Spleen (tissue), 11 donors: Measurements from ENCODE around the gene RPL7A. TPM values are rescaled to one million over a fixed set of nuclear protein-coding genes. Genes with fewer than 3 reads are reported as not detected.

ENCODE experiments used
- DNase-seq: peaks from one replicate; pipeline ENCODE4 v3.0.0-alpha.2; 2020
- H3K27ac ChIP-seq, 8 donors: fragments of 200-600 bp; sonication (generic) in 7 of 8; 1 replicate in 4 of 8; 2 replicates in 4 of 8; pipeline versions ENCODE4 v1.5.0 to v1.8.0; 2016 to 2021; ENCODE audit warnings: inconsistent platforms in 4 of 8, mild to moderate bottlenecking in 4 of 8, moderate library complexity in 1 of 8
- H3K27me3 ChIP-seq, 7 donors: fragments of 200-600 bp; sonication (generic) in 6 of 7; replicated peaks in 1 of 7; 1 replicate in 4 of 7; 2 replicates in 3 of 7; pipeline versions ENCODE4 v1.5.0 to v1.8.0; 2016 to 2021; ENCODE audit warnings: inconsistent platforms in 3 of 7, mild to moderate bottlenecking in 1 of 7
- H3K36me3 ChIP-seq, 6 donors: fragments of 200-600 bp; sonication (generic) in 5 of 6; 1 replicate in 4 of 6; 2 replicates in 2 of 6; pipeline versions ENCODE4 v1.5.0 to v1.8.0; 2016 to 2021; ENCODE audit warnings: inconsistent platforms in 2 of 6
- H3K4me1 ChIP-seq, 6 donors: fragments of 200-600 bp; sonication (generic) in 5 of 6; 1 replicate in 3 of 6; 2 replicates in 3 of 6; pipeline versions ENCODE4 v1.5.0 to v1.8.0; 2016 to 2021; ENCODE audit warnings: inconsistent platforms in 3 of 6
- H3K4me3 ChIP-seq, 8 donors: fragments of 200-600 bp; sonication (generic) in 7 of 8; 1 replicate in 4 of 8; 2 replicates in 4 of 8; pipeline versions ENCODE4 v1.5.0 to v1.8.0; 2016 to 2021; ENCODE audit warnings: inconsistent platforms in 4 of 8, mild to moderate bottlenecking in 4 of 8, moderate library complexity in 2 of 8
- H3K9me3 ChIP-seq, 8 donors: fragments of 200-600 bp; sonication (generic) in 7 of 8; 1 replicate in 4 of 8; 2 replicates in 4 of 8; pipeline versions ENCODE4 v1.5.0 to v1.8.0; 2016 to 2021; ENCODE audit warnings: inconsistent platforms in 4 of 8
- POLR2A ChIP-seq, 3 donors: fragments of 450-650 bp; IDR thresholded peaks; one replicate each; pipeline ENCODE4 v1.5.1; 2017; ENCODE audit warnings: antibody characterized with exemption in 3 of 3, mild to moderate bottlenecking in 1 of 3
- POLR2AphosphoS5 ChIP-seq, 3 donors: sonication (generic); formaldehyde crosslinking; IDR thresholded peaks; one replicate each; pipeline ENCODE4 v1.5.1; 2017; ENCODE audit warnings: antibody characterized with exemption in 3 of 3
- WGBS, 5 donors: extraction: QIAGEN DNeasy Blood & Tissue Kit in 3 of 5; methylation state at CpG; one replicate each; pipeline versions ENCODE4 v1.1.5 to v1.1.7; 2013 to 2018; 5-methylcytosine and 5-hydroxymethylcytosine counted together
- intact Hi-C: fragments of 100-400 bp; cut with DNase I; formaldehyde crosslinking; loops from one replicate; pipeline ENCODE4 v1.15.0; 2023; ENCODE audit warnings: low total_unique reads
- polyA plus RNA-seq, 3 donors: library from polyadenylated mRNA; stranded (reverse); fragments of 200-250 nt; gene quantifications; one replicate each; pipeline ENCODE4 v1.2.1, GENCODE V29; 2013
- total RNA-seq, 7 donors: library from RNA; depleted of rRNA in 3 of 7; stranded (reverse); fragments of >200 nt in 3 of 7; fragmentation: NEBNext Ultra II Directional in 4 of 7; extraction: Animal tissue kit (Norgen Biotek cat#: 25700) in 4 of 7; gene quantifications; one replicate each; pipeline versions ENCODE4 v1.1.0 to v1.2.1, GENCODE V29; 2016 to 2021
- TF ChIP-seq, protein P1 (sequence below), 11 experiments: fragments of 200-600 bp in 7 of 11; fragments of 450-650 bp in 4 of 11; sonication (generic) in 4 of 11; IDR thresholded peaks in 8 of 11; conservative IDR thresholded peaks in 3 of 11; 1 replicate in 7 of 11; 2 replicates in 4 of 11; pipeline versions ENCODE4 v1.4.0 to v1.8.0; 2016 to 2021; ENCODE audit warnings: antibody characterized with exemption in 11 of 11, inconsistent platforms in 4 of 11, mild to moderate bottlenecking in 1 of 11
- donor health status: healthy with polysubstance abuse.
- donor health status: DM: no; HTN: no; CAD: no; lungs with moderate emphysema.
- donor health status: DM: no; HTN: no; CAD: no.
- donor health status: Bipolar disorder and iron deficiency.
- donor health status: healthy.
- donor health status: DM: no; HTN: no; CAD: no.
- donor health status: DM: yes; HTN: yes; CAD: no.

RPL7A gene
- total and polyA plus RNA-seq, 10 donors, result 1,381 to 6,342 (median 1,755) TPM

DNA sequence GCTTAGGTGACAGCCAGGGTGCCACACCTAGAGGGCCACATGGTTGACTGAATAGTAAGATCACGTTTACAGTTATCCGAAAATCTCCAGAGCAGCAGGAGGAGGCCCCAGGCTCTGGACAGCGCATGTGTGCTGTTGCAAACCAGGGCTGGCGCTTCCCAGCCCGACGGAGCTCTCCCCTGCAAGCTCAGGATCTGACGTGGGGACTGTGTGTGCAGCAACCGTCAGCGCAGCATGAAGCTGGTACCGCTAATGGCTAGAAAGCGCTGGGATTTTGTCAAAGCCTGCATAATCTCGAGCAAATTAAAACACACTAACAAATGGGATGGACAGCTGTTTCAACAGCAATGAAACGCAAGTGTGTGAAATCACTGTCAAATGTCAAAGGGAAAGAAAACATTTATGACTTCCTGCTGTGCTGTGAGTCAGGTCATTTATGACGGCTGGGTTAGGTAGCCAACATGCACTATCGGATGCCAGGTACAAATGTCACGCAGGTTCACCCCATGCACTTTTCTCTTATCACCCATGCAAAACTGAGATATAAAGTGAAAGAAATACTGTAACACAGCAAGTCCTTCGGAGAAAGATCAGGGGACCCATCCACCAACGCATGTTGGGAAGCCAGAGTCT, 20.3 kb downstream of the RPL7A start:
- no peak for DNase-seq
- H3K9me3 ChIP-seq, result no peaks in the 10 kb centered on the region
- H3K36me3 ChIP-seq, result peaks cover 0 to 99% (median 47%) of the 10 kb centered on the region in 6 donors
- no peak overlapping the region for H3K4me3 ChIP-seq
- H3K27me3 ChIP-seq, result no peaks in the 10 kb centered on the region
- peaks cover 46 to 81% (median 64%) of the 10 kb centered on the region in 6 donors for H3K4me1 ChIP-seq
- H3K27ac ChIP-seq, result peak overlapping the region in 4 of 8 donors; percentile 41 to 85 (median 83)
- intact Hi-C loops, result no loop called here
- TF ChIP-seq POLR2A (IDR thresholded peaks at IDR 0.05), result no peak
- no peak for TF ChIP-seq POLR2AphosphoS5 (IDR thresholded peaks at IDR 0.05)
- TF ChIP-seq, protein P1, sequence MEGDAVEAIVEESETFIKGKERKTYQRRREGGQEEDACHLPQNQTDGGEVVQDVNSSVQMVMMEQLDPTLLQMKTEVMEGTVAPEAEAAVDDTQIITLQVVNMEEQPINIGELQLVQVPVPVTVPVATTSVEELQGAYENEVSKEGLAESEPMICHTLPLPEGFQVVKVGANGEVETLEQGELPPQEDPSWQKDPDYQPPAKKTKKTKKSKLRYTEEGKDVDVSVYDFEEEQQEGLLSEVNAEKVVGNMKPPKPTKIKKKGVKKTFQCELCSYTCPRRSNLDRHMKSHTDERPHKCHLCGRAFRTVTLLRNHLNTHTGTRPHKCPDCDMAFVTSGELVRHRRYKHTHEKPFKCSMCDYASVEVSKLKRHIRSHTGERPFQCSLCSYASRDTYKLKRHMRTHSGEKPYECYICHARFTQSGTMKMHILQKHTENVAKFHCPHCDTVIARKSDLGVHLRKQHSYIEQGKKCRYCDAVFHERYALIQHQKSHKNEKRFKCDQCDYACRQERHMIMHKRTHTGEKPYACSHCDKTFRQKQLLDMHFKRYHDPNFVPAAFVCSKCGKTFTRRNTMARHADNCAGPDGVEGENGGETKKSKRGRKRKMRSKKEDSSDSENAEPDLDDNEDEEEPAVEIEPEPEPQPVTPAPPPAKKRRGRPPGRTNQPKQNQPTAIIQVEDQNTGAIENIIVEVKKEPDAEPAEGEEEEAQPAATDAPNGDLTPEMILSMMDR (IDR thresholded peaks at IDR 0.05 in 8 of 11, conservative IDR thresholded peaks at IDR 0.05 in 3 of 11), result no peak
- 76 to 81% (median 78%) methylated on average over 18 of the region's 18 CpGs for WGBS, 5 donors

DNA sequence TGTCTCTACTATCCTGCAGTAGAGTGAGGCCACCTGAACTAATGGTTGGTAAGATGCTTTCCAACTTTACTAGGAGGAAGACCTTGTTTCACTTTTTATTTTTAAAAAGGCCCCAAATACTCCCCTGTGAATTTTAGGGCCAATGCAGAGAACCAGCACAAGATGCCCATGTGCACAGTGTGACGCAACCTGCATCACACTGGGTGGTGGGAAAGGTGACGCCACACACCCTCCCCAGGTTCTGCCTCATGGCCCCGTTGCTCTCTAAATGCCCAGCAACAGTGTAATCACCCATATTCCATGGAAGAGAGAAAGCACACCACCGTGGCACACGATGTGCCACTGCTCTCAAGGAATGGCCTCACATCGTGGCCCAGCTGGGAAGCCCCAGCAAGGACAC, 21.4 kb downstream of the RPL7A start:
- Histone ChIP-seq H3K9me3 (no peaks in the 10 kb centered on the region), H3K27ac (peak overlapping the region in 7 of 8 donors; percentile 27 to 85 (median 77)), H3K4me1 (peaks cover 53 to 91% (median 74%) of the 10 kb centered on the region in 6 donors), H3K36me3 (peaks cover 0 to 91% (median 37%) of the 10 kb centered on the region in 6 donors), H3K27me3 (no peaks in the 10 kb centered on the region), H3K4me3 (peak overlapping the region in 1 of 8 donors; percentile 47)
- no peak for DNase-seq
- intact Hi-C loops, result no loop called here
- TF ChIP-seq, protein P1 (IDR thresholded peaks at IDR 0.05 in 8 of 11, conservative IDR thresholded peaks at IDR 0.05 in 3 of 11), result no peak
- TF ChIP-seq POLR2AphosphoS5 (IDR thresholded peaks at IDR 0.05) (no peak), POLR2A (IDR thresholded peaks at IDR 0.05) (no peak)
- WGBS, 5 donors, result 68 to 84% (median 79%) methylated on average over 6 of the region's 6 CpGs

DNA sequence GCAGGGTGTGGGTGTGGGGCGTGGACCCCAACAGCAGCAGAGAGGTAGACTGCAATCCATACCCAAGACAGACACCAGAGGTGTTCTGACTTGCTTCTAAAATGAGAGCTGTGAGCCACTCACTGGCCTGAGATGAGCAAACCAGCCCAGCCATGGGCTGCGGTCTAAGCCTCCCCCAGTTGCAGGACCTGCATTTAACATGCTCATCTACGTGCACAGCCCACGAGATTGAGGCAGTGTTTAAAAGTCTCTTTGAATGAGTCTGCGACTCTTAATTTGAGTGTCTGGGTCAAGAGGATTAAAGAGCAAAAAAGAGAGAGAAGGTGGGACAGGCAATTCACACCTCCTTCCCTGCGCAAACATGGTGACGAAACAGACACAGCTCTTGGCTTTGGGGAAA, 21.9 kb downstream of the RPL7A start:
- peaks cover 0 to 86% (median 32%) of the 10 kb centered on the region in 6 donors for H3K36me3 ChIP-seq

DNA sequence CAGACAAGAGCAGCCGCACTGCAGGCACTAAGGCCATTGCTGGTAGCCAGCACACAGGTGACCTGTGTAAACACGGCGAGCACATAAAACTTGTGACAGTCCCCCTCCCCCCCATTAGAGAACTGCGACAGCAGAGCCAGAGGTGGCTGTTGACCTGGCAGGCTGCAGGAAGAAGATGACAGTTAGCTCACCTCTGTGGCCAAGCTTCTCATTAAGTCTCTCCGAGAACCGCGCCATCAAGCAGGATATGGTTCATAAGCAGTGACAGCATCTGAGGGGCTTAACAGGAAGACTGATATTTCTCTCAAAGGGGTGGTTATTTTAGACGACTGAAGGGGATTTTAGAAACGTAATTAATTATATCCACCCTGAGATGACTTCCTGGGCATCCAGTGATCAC, 22.7 kb downstream of the RPL7A start:
- Histone ChIP-seq H3K27me3 (no peaks in the 10 kb centered on the region), H3K27ac (peak overlapping the region; percentile 14 to 85 (median 72)), H3K4me3 (peak overlapping the region in 2 of 8 donors; percentile 3 to 47), H3K36me3 (peaks cover 0 to 79% (median 24%) of the 10 kb centered on the region in 6 donors), H3K9me3 (no peaks in the 10 kb centered on the region), H3K4me1 (peaks cover 57 to 93% (median 82%) of the 10 kb centered on the region in 6 donors)
- TF ChIP-seq, protein P1 (IDR thresholded peaks at IDR 0.05 in 8 of 11, conservative IDR thresholded peaks at IDR 0.05 in 3 of 11), result no peak
- TF ChIP-seq POLR2A (IDR thresholded peaks at IDR 0.05) (no peak), POLR2AphosphoS5 (IDR thresholded peaks at IDR 0.05) (peak in 1 of 3 donors; percentile 34)
- intact Hi-C loops, result no loop called here
- no peak for DNase-seq
- 43 to 64% (median 60%) methylated on average over 7 to 9 of the region's 9 CpGs for WGBS, 5 donors

More for the DNA sequence above, 21.9 kb downstream of the RPL7A start:
- WGBS, 5 donors, result 75 to 88% (median 82%) methylated on average over 7 of the region's 7 CpGs
- DNase-seq, result no peak
- intact Hi-C loops, result no loop called here
- H3K4me1 ChIP-seq, result peaks cover 57 to 93% (median 79%) of the 10 kb centered on the region in 6 donors
- TF ChIP-seq POLR2A (IDR thresholded peaks at IDR 0.05) (no peak), POLR2AphosphoS5 (IDR thresholded peaks at IDR 0.05) (no peak)
- TF ChIP-seq, protein P1 (IDR thresholded peaks at IDR 0.05 in 8 of 11, conservative IDR thresholded peaks at IDR 0.05 in 3 of 11), result no peak
- H3K27me3 ChIP-seq, result no peaks in the 10 kb centered on the region
- H3K4me3 ChIP-seq, result peak overlapping the region in 1 of 8 donors; percentile 47
- H3K9me3 ChIP-seq, result no peaks in the 10 kb centered on the region
- peak overlapping the region in 7 of 8 donors; percentile 38 to 85 (median 77) for H3K27ac ChIP-seq
